Endothelial cell of umbilical vein (primary cell): ENCODE results near the gene GOLPH3. TPM values are rescaled to one million over a fixed set of nuclear protein-coding genes. Genes with fewer than 3 reads are reported as not detected.
A peak's percentile ranks its signal among the peaks of the same experiment; 100 is the strongest.

ENCODE experiments used
- BruUV-seq: library from RNA; stranded (reverse); fragments of 400-500 nt; replicated peaks from 2 replicates; lab custom pipeline; 2021; lab: Mats Ljungman, UMichigan
- CTCF ChIA-PET: fragments of 300-600, 350-600 bp; sonication (Branson Sonifier 250); formaldehyde crosslinking; loops from one replicate; lab custom pipeline; 2021; ENCODE audit warnings: antibody characterized with exemption, inconsistent platforms; lab: Charles Lee
- POLR2A ChIA-PET: fragments of 300-600, 350-600 bp; sonication (Branson Sonifier 250); formaldehyde crosslinking; loops from one replicate; lab custom pipeline; 2021; ENCODE audit warnings: antibody characterized with exemption, inconsistent platforms; lab: Charles Lee
- DNase-seq: peaks from one replicate; pipeline ENCODE4 v3.0.0-alpha.2; 2011; ENCODE audit warnings: low read depth, low spot score
- FAIRE-seq: peaks from 2 replicates; lab custom pipeline; 2011; peaks lifted over from hg19 to GRCh38; lab: Jason Lieb, UNC
- H2AFZ ChIP-seq: 2 replicates; pipeline ENCODE4 v1.6.0; 2012; ENCODE audit warnings: low read depth, low read length, control low read depth, inconsistent platforms
- H3K27ac ChIP-seq: 2 replicates; pipeline ENCODE4 v1.5.1; 2011; ENCODE audit warnings: low read depth, mild to moderate bottlenecking, control low read depth, low read length, moderate library complexity; ENCODE audit not compliant: insufficient read depth
- H3K27me3 ChIP-seq, 2 experiments: 2 replicates each; pipeline versions ENCODE4 v1.6.0 to v1.6.1; 2011; ENCODE audit warnings: low read length in 2 of 2, mixed read lengths in 1 of 2; ENCODE audit not compliant: control insufficient read depth in 2 of 2, insufficient read depth in 2 of 2
- H3K36me3 ChIP-seq, 2 experiments: 2 replicates in 1 of 2; 3 replicates in 1 of 2; pipeline ENCODE4 v1.5.1; 2011; ENCODE audit warnings: low read length in 2 of 2, mild to moderate bottlenecking in 1 of 2, moderate library complexity in 1 of 2; ENCODE audit not compliant: control insufficient read depth in 2 of 2, insufficient read depth in 2 of 2; ENCODE audit errors: extremely low read depth in 1 of 2
- H3K4me1 ChIP-seq: 3 replicates; pipeline ENCODE4 v1.5.1; 2011; ENCODE audit warnings: mild to moderate bottlenecking, low read length; ENCODE audit not compliant: control insufficient read depth, insufficient read depth; ENCODE audit errors: extremely low read depth
- H3K4me2 ChIP-seq: 2 replicates; pipeline ENCODE4 v1.6.1; 2011; ENCODE audit warnings: low read length, control low read depth, mixed read lengths; ENCODE audit not compliant: insufficient read depth
- H3K4me3 ChIP-seq, 3 experiments: fragments of 200-600 bp in 1 of 3; sonication (generic), shearing (Covaris generic) in 1 of 3; replicated peaks in 1 of 3; 2 replicates each; pipeline ENCODE4 v1.5.1; 2011 to 2016; ENCODE audit warnings: control low read depth in 3 of 3, low read length in 3 of 3, mild to moderate bottlenecking in 2 of 3, inconsistent platforms in 1 of 3, low read depth in 1 of 3, moderate library complexity in 1 of 3; ENCODE audit not compliant: insufficient read depth in 1 of 3
- H3K79me2 ChIP-seq: 2 replicates; pipeline ENCODE4 v1.6.0; 2012; ENCODE audit warnings: low read length, inconsistent platforms; ENCODE audit not compliant: control insufficient read depth, insufficient read depth
- H3K9ac ChIP-seq: replicated peaks from 2 replicates; pipeline ENCODE3; 2011; ENCODE audit warnings: low read length, control low read depth; ENCODE audit not compliant: insufficient read depth; ENCODE audit errors: extremely low read depth
- H3K9me1 ChIP-seq: replicated peaks from 3 replicates; pipeline ENCODE4 v1.6.0; 2011; ENCODE audit warnings: mild to moderate bottlenecking, low read length; ENCODE audit not compliant: control insufficient read depth, insufficient read depth; ENCODE audit errors: extremely low read depth
- H3K9me3 ChIP-seq: replicated peaks from 2 replicates; pipeline ENCODE4 v1.5.1; 2012; ENCODE audit warnings: low read length, inconsistent platforms; ENCODE audit not compliant: control insufficient read depth, insufficient read depth
- H4K20me1 ChIP-seq: replicated peaks from 2 replicates; pipeline ENCODE3; 2011; ENCODE audit warnings: mild to moderate bottlenecking, low read length; ENCODE audit not compliant: control insufficient read depth, insufficient read depth; ENCODE audit errors: extremely low read depth
- EZH2 ChIP-seq: IDR thresholded peaks from 2 replicates; pipeline ENCODE4 v1.6.1; 2012; ENCODE audit warnings: borderline replicate concordance, low read depth, mild to moderate bottlenecking, moderate library complexity, low read length, inconsistent platforms; ENCODE audit not compliant: severe bottlenecking
- FOS ChIP-seq: IDR thresholded peaks from 2 replicates; pipeline ENCODE4 v1.6.1; 2011; ENCODE audit warnings: mild to moderate bottlenecking, low read length, moderate library complexity, borderline replicate concordance; ENCODE audit not compliant: insufficient read depth
- GATA2 ChIP-seq: IDR thresholded peaks from 2 replicates; pipeline ENCODE4 v1.7.0; 2011; ENCODE audit warnings: low read depth, mild to moderate bottlenecking, moderate library complexity, mixed read lengths, low read length; ENCODE audit not compliant: insufficient read length, insufficient read depth
- JUN ChIP-seq: IDR thresholded peaks from 2 replicates; pipeline ENCODE4 v1.6.1; 2011; ENCODE audit warnings: borderline replicate concordance, low read depth; ENCODE audit not compliant: insufficient read length, insufficient read depth
- MYC ChIP-seq: IDR thresholded peaks from one replicate; pipeline ENCODE4 v1.6.1; 2011; ENCODE audit warnings: mild to moderate bottlenecking, low read depth, low read length
- POLR2A ChIP-seq: IDR thresholded peaks from 2 replicates; pipeline ENCODE4 v1.6.1; 2012; ENCODE audit warnings: low read depth, mild to moderate bottlenecking, control low read depth, low read length
- POLR2AphosphoS5 ChIP-seq: IDR thresholded peaks from 2 replicates; pipeline ENCODE4 v1.6.1; 2012; ENCODE audit warnings: low read depth, mild to moderate bottlenecking, control low read depth, low read length, moderate library complexity; ENCODE audit not compliant: insufficient read depth
- dilution Hi-C: fragments of 300-500 bp; cut with MboI; formaldehyde crosslinking; loops from one replicate; pipeline ENCODE4 v1.15.0; 2019; ENCODE audit warnings: low sequenced_read_pairs; ENCODE audit not compliant: extremely low pct_ligation_motif_present
- intact Hi-C: fragments of 100-400 bp; cut with micrococcal nuclease; formaldehyde crosslinking; loops from one replicate; pipeline ENCODE4 v1.10.0; 2022
- polyA plus RNA-seq, 4 experiments: library from polyadenylated mRNA; depleted of rRNA in 3 of 4; stranded (reverse) in 3 of 4; unstranded in 1 of 4; fragments of >200 nt; gene quantifications; 2 replicates each; pipeline versions ENCODE4 v1.2.1 to v1.2.3, GENCODE V29; 2011 to 2012; ENCODE audit warnings: missing spikeins in 1 of 4
- total RNA-seq: library from RNA; stranded (reverse); gene quantifications from 2 replicates; pipeline ENCODE4 v1.2.3, GENCODE V29; 2021
- TF ChIP-seq, protein P1 (sequence below), 2 donors: IDR thresholded peaks; 1 replicate in 1 of 2; 2 replicates in 1 of 2; pipeline ENCODE4 v1.5.1; 2011; ENCODE audit warnings: low read length in 2 of 2, mild to moderate bottlenecking in 2 of 2, moderate library complexity in 2 of 2, control low read depth in 1 of 2, inconsistent platforms in 1 of 2, low read depth in 1 of 2; ENCODE audit not compliant: insufficient read depth in 1 of 2; ENCODE audit errors: extremely low read depth in 1 of 2
- TF ChIP-seq, protein P2 (sequence below): IDR thresholded peaks from 2 replicates; pipeline ENCODE4 v1.6.1; 2011; ENCODE audit not compliant: insufficient read depth, insufficient read length

GOLPH3 gene
- total and polyA plus RNA-seq, 2 donors (not counting 3 experiments of a cell fraction or from before 2014, with no cell fraction given), result 38.1 to 70.2 TPM

DNA sequence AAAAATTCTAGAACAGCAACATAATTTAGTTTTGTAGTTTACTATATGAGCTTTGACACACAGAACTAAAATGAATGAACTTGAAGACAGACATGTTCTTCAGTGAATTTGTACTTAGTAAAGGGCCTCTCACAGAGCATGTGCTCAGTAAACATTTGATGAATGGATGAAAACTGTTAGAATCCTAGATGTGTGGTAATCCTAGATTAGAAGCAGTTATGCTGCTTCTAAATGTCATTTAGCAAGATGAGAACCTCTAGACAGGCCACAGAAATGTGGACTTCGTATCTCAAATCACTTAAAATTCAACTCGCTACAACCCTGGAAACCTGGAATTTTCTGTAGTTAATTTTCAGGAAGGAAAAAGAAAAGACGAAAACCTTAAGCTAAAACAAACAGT lies 8.5 kb downstream of the GOLPH3 start:
- POLR2A ChIA-PET, result interaction anchor here (0.7 to 0.8 kb wide), 2 partner anchors 56 to 341 kb away, joined by 3 to 4 read pairs; no protein-coding TSS in a partner anchor
- no peak for FAIRE-seq

More for the DNA sequence above, 8.5 kb downstream of the GOLPH3 start:
- H3K9ac ChIP-seq, result no peak overlapping the region
- peaks cover 13% of the 10 kb centered on the region for H4K20me1 ChIP-seq
- H3K9me3 ChIP-seq, result no peaks in the 10 kb centered on the region
- no peaks in the 10 kb centered on the region for H3K27me3 ChIP-seq
- peaks cover 9 to 11% of the 10 kb centered on the region in 2 experiments for H3K36me3 ChIP-seq
- TF ChIP-seq FOS, result no peak
- TF ChIP-seq, protein P1, sequence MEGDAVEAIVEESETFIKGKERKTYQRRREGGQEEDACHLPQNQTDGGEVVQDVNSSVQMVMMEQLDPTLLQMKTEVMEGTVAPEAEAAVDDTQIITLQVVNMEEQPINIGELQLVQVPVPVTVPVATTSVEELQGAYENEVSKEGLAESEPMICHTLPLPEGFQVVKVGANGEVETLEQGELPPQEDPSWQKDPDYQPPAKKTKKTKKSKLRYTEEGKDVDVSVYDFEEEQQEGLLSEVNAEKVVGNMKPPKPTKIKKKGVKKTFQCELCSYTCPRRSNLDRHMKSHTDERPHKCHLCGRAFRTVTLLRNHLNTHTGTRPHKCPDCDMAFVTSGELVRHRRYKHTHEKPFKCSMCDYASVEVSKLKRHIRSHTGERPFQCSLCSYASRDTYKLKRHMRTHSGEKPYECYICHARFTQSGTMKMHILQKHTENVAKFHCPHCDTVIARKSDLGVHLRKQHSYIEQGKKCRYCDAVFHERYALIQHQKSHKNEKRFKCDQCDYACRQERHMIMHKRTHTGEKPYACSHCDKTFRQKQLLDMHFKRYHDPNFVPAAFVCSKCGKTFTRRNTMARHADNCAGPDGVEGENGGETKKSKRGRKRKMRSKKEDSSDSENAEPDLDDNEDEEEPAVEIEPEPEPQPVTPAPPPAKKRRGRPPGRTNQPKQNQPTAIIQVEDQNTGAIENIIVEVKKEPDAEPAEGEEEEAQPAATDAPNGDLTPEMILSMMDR (IDR thresholded peaks at IDR 0.05; ENCODE audit: extremely low read depth in 1 of 2, insufficient read depth in 1 of 2, low read depth in 1 of 2, low read length in 2 of 2), result no peak
- TF ChIP-seq POLR2AphosphoS5, result no peak
- no peak for TF ChIP-seq MYC
- TF ChIP-seq GATA2, result no peak
- no peak for TF ChIP-seq JUN
- no peak for TF ChIP-seq POLR2A
- no peak for TF ChIP-seq EZH2
- TF ChIP-seq, protein P2, sequence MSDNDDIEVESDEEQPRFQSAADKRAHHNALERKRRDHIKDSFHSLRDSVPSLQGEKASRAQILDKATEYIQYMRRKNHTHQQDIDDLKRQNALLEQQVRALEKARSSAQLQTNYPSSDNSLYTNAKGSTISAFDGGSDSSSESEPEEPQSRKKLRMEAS, result no peak
- no peak overlapping the region for H2AFZ ChIP-seq
- CTCF ChIA-PET, result interaction anchor here (0.9 to 1.0 kb wide), 2 partner anchors 8 to 18 kb away, joined by 3 to 4 read pairs; partner anchors contain the start of gene GOLPH3
- no peaks in the 10 kb centered on the region for H3K9me1 ChIP-seq
- peak; percentile 31 for DNase-seq
- dilution Hi-C loops, result no loop called here
- no peak overlapping the region for H3K4me3 ChIP-seq
- H3K4me1 ChIP-seq, result peaks cover 3% of the 10 kb centered on the region
- H3K79me2 ChIP-seq, result peaks cover 93% of the 10 kb centered on the region
- no peak overlapping the region for H3K4me2 ChIP-seq
- intact Hi-C loops, result no loop called here
- H3K27ac ChIP-seq, result no peak overlapping the region
- BruUV-seq, result no TSS peak
